ENCODE measurements around the gene RPL19.

GRCh38 chr17:39170109-39170508 lies 30.0 kb upstream of the RPL19 start:
- no peak for TF ChIP-seq CTCF (IDR thresholded peaks at IDR 0.05; ENCODE audit: poor library complexity)
- TF ChIP-seq EZH2phosphoT487 (IDR thresholded peaks at IDR 0.05; ENCODE audit: low read depth, severe bottlenecking, unreplicated experiment) = no peak
